ENCODE measurements around the gene MRPL2.

MRPL2 gene

DNA sequence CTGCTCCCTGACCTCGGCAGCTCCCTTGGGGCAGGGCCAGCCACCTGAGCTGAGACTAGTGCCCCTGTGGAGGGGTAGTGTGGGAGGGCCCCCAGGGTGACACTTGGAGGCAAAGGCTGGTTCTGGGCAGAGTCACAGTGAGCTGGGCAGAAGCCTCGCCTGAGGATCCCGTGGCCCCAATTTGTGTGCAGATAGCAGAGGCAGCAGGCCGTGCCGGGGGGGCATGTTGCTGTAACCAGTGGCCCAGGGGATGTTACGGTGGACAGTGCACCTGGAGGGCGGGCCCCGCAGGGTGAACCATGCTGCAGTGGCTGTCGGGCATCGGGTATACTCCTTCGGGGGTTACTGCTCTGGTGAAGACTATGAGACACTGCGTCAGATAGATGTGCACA, 42.3 kb downstream of the MRPL2 start:
- DNase-seq = no peak

DNA sequence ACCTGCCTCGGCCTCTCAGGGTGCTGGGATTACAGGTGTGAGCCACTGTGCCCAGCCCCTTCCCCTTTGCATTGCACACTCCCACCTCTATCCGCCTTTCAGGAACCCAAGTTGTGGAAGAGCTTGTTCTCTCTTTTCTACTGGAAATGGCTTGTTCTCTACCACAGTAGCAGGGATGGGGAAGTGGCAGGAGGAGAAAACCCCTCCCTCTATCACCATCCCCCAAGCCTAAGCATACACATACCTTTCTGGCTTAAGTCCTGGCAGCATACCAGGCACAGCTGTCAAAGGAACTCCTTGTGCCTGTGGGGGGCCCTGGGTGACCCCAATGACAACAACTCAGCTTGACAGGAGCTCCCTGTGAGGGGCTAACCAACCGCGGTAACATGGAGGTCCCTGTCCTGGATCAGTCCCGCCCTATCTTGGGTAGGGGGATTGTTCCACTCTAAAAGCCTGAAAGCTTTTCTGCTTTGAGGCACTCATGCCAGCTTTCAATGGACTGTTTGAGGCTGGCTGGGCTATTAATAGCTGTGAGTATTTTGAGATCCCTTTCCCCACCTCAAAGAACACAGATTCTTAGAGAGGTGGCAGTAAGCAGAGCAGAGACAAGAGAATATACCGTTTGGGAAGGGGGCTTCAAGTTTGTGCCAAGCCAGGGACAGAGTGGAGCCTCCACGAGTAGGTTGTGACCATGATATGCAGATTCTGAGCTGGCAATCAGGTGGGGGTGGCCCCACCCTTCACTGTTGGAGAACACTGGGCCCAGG, 42.9 kb downstream of the MRPL2 start:
- DNase-seq = no peak

DNA sequence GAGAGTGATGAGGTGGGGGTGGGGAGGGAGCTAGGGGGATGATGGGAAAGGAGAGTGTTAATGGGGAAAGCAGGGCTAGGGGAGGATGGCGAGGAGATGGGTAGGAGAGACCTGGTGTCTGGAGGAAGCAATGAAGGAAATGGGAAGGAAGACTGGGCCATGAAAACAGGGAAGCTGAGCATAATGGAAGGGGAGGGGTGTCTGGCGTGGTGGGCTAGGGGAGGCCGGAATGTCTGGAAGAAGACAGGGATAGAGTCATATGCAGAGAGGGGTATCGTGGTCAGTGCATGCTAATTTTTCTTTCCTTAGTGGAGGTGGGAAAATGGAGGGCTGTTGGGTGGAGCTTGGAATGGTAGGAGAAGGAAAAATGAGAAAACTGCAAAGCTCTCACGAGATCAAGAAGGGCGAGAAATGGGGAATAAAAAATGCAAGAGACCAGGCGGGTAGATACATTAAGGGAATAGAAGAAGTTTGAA, 44.8 kb downstream of the MRPL2 start:
- DNase-seq = no peak

DNA sequence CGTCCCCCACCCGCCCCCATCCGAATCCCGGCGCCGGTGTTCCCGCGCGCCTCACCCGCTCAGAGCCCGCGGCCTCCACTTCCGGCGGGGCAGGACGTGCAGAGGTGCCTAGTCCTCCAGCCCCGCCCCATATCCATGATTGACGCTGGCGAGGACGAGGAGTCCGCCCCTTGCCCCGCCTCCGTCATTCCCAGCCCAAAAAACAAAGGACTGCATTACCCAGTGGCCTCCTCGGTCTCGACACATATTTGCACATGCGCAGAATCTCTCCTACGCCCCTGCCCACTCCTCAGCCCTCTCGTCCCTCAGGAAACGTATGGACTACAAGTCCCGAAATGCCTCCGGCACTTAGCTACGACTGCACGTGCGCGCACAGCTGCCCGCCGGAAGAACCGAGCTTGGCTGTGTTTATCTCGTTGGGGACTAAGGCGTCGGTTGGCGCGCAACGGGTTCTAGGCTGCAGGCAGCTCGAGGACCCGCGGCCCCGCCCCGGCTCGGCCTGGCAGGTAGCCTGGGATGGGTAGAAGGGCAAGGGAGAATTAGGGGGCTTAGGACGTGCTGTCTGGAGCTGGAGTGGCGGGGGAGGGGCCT, 45.3 kb downstream of the MRPL2 start, which contains the start of the genes KLHDC3 and MEA1:
Gene KLHDC3, plus strand, starts transcription at position 407 of the 591 bp plus-strand sequence. CDS start 2,944 bp downstream, outside the sequence.
Gene MEA1, minus strand, starts transcription at position 104 of the 591 bp plus-strand sequence. CDS start 133 bp downstream, outside the sequence.
- DNase-seq = peak; percentile 100

DNA sequence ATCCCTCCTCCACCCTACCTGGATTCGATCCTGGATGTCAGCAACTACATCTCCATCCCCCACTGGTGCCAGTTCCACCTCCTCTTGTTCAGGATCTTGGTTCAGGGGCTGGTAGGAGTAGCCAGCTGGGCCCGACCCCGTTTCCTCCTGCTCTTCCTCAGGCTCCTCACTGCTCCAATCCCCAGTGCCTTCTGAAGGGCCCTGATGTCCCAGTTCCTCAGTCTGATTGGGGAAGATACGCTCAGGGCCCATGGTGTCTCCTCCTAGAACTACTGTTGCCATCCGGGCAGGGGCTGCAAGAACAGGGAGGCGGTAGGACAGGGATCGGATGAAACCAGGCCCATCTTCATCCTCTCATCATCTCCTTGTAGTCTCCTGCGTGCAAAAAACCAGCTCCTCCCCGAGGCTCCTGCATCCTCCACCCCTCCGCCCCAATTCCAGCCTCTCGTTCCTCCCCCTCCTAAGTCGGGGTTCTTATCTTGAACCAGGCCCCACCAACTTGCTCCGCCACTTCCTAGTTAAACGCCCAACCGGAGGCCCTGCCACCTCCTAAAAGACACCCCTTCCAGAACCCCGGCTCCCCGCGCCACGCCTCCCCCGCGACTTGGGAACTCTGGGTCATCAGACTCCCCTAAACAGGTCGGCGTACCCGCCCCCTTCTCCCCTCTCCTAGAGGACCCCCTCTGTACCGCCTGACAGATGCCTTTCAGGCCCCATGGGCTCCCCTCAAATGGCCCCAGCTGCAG, 46.0 kb downstream of the MRPL2 start:
- DNase-seq = peak; percentile 60

DNA sequence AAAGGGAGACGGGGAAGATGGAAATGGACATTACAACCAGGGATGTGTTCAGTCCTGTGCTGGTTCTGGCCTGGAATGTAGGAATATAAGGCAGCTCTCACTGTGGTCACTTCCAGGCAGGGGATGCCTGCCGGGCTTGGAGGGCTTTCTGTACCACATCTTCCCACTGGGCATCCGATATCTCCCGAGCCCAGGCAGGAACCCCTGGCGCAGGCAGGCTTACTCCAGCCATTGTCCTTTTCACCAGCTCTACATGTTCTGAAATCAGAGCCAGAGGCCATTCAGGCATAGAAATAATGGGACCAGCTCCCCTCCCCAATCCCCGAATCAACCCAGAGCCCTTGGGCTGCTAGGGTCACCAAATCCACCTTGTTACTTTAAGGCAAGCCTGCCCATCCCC, 46.9 kb downstream of the MRPL2 start:
- no peak for DNase-seq

DNA sequence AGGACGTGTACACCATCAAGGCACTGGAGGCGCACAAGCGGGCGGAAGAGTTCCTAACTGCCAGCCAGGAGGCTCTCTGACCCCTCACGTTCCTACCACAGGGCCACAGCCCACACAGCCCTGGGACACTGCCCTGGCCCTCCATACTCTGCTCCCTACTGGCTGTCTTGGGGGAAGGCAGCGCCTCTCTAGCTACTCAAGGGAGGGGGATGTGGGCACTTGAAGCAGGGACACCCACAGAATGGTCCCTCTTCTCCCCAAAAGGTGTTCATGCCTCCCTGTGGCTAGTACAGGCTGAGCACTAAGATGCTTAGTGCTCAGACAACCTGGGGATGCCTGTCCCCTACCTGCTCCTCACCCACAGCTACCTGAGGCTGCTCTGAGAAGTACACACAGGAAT, 48.0 kb downstream of the MRPL2 start:
- no peak for DNase-seq

DNA sequence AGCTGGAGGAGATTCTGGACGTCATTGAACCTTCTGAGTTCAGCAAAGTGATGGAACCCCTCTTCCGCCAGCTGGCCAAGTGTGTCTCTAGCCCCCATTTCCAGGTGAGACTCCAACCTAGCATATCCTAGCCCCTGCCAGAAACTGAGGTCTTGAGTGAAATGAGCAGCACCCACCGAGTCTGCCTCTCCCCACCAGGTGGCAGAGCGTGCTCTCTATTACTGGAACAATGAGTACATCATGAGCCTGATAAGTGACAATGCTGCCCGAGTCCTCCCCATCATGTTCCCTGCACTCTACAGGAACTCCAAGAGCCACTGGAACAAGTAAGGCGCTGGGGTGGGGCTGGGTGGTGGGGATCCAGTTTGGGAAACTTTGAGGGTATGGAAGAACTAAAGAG, 50.1 kb downstream of the MRPL2 start:
- DNase-seq = peak; percentile 72

DNA sequence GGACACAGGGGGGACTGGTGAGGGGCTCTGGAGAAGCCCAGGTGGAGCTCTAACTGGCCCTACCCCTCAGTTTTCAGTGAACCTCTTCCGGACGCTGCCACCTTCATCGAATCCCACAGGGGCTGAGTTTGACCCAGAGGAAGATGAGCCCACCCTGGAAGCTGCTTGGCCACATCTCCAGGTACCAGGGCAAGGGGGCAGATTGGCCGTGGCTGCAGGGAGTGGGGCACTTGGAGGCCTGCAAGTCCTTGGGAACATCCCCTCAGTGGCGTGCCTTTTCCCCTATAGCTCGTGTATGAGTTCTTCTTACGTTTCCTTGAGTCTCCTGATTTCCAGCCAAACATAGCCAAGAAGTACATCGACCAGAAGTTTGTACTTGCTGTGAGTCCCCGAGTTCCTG, 52.1 kb downstream of the MRPL2 start:
- DNase-seq = no peak

DNA sequence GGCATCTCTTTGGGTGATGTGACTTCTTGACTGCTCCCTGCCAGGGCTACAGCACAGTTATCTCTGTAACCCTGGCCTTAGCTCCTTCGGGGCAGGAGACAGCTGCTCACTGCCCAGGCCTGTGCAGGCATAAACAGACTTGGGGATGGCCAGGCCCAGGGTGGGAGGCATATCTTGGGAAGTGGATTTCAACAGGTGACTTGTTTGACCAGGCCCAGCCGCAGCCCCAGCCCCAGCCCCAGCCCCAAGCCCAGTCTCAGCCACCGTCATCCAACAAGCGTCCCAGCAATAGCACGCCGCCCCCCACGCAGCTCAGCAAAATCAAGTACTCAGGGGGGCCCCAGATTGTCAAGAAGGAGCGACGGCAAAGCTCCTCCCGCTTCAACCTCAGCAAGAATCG, 53.0 kb downstream of the MRPL2 start:
- DNase-seq = no peak

DNA sequence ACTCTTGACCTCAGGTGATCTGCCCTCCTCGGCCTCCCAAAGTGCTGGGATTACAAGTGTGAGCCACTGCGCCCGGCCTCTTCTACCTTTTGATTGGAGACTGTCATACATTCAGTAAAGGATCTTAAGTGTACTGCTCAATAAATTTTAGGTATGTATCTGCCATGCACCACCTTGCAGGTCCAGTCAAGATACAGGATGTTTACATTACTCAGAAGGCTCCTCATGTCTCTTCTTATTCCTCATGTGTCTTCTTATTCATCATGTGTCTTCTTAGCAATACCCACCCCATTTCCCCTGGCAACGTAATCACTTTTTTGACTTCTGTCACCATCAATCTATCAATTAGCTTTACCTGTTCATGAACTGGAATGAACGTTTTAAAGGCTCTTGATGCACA, 53.4 kb downstream of the MRPL2 start:
- no peak for DNase-seq

Measured in NCI-H82 (cell line).